Activated T-helper 1 cell treated with anti-CD3 and anti-CD28 coated beads, Interleukin-12 subunit alpha, Interleukin-12 subunit beta, Interleukin-2, Interleukin-4 antibody, amounts not matched to agents 30 ng/mL and 10 ng/mL and 1 ng/mL, durations not matched to agents 14 hours and 24 hours and 36 hours (primary cell): ENCODE measurements around the gene LRMDA. TPM values are rescaled to one million over a fixed set of nuclear protein-coding genes. Genes with fewer than 3 reads are reported as not detected.

ENCODE experiments used
- DNase-seq: peaks from one replicate; pipeline ENCODE4 v3.0.0; 2021; ENCODE audit warnings: low spot score
- H3K27ac Mint-ChIP-seq: one replicate; pipeline ENCODE4 v1.8.0; 2021; ENCODE audit warnings: mild to moderate bottlenecking, mixed read lengths
- H3K27me3 Mint-ChIP-seq: one replicate; pipeline ENCODE4 v1.8.0; 2022; ENCODE audit warnings: mild to moderate bottlenecking, moderate library complexity, mixed read lengths; ENCODE audit not compliant: insufficient read depth
- H3K36me3 Mint-ChIP-seq: one replicate; pipeline ENCODE4 v1.8.0; 2021; ENCODE audit warnings: low read depth, mixed read lengths
- H3K4me1 Mint-ChIP-seq: one replicate; pipeline ENCODE4 v1.8.0; 2021; ENCODE audit warnings: low read depth, mixed read lengths
- H3K4me3 Mint-ChIP-seq: one replicate; pipeline ENCODE4 v1.8.0; 2021; ENCODE audit warnings: mild to moderate bottlenecking, moderate library complexity, mixed read lengths
- H3K9me3 Mint-ChIP-seq: one replicate; pipeline ENCODE4 v1.8.0; 2021; ENCODE audit warnings: mixed read lengths
- intact Hi-C: fragments of 100-400 bp; cut with micrococcal nuclease; formaldehyde crosslinking; loops from one replicate; pipeline ENCODE4 v1.15.1; 2024
- total RNA-seq: library from RNA; stranded (reverse); gene quantifications from 2 replicates; pipeline ENCODE4 v1.2.3, GENCODE V29; 2022

Gene LRMDA
- total RNA-seq, 1 donor from 2014 or later, result not detected

DNA sequence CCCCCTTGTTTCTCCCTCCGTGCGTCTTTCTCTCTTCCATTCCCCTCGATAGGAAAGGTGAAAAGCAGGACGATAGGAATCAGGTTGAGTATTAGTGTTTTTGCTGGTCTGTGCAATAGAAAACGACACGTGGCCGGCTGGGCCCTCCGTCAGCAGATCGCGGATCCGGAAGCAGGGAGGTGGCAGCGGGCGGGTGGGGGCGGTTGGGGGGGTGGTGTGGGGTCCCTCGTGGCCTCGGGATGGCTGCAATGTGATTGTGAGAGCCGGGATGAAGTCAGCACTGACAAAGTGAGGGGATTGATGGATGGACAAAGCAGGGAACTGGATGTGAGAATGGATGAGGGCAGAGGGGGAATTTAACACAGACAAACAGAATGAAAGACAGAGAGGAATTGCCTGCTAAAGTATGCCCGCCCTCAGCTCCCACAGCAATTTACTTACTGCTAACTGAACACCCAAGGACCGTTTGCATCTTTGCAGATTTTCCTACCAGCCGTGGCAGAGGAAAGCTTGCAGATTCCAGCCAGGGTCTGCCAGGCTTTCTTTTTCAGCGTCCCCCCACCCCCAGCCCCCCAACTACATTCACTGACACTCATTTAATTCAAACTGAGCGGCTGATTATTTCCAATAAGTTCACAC is 280.9 kb downstream of the LRMDA start:
- Mint-ChIP-seq H3K27ac (no peak overlapping the region), H3K36me3 (no peaks in the 10 kb centered on the region), H3K9me3 (no peaks in the 10 kb centered on the region), H3K4me1 (no peaks in the 10 kb centered on the region), H3K4me3 (no peak overlapping the region), H3K27me3 (peaks cover 8% of the 10 kb centered on the region)
- DNase-seq, result no peak
- intact Hi-C loops, result no loop called here

DNA sequence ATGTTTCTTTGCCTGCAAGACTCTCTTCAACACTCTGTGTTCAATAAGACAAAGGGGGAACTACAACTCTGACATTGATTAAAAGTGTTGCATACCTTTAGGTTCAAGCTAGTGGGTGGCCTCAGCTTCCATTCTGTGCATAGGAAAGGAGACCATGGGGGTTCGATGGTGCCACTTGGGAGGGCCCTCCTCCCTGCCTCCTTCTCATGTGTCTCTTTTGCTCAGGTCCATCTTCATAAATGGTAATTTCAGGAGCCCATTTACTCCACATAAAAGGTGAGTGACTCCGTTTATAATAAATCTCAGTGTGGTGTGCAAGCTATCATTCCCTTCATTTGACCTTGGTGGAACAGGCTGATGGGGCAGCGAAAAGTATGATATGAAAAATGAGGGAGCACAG is 285.1 kb downstream of the LRMDA start:
- H3K4me1 Mint-ChIP-seq, result no peaks in the 10 kb centered on the region
- no peak overlapping the region for H3K4me3 Mint-ChIP-seq
- H3K36me3 Mint-ChIP-seq, result no peaks in the 10 kb centered on the region
- DNase-seq, result no peak
- peaks cover 8% of the 10 kb centered on the region for H3K27me3 Mint-ChIP-seq
- no peaks in the 10 kb centered on the region for H3K9me3 Mint-ChIP-seq
- no peak overlapping the region for H3K27ac Mint-ChIP-seq
- intact Hi-C loops, result no loop called here

DNA sequence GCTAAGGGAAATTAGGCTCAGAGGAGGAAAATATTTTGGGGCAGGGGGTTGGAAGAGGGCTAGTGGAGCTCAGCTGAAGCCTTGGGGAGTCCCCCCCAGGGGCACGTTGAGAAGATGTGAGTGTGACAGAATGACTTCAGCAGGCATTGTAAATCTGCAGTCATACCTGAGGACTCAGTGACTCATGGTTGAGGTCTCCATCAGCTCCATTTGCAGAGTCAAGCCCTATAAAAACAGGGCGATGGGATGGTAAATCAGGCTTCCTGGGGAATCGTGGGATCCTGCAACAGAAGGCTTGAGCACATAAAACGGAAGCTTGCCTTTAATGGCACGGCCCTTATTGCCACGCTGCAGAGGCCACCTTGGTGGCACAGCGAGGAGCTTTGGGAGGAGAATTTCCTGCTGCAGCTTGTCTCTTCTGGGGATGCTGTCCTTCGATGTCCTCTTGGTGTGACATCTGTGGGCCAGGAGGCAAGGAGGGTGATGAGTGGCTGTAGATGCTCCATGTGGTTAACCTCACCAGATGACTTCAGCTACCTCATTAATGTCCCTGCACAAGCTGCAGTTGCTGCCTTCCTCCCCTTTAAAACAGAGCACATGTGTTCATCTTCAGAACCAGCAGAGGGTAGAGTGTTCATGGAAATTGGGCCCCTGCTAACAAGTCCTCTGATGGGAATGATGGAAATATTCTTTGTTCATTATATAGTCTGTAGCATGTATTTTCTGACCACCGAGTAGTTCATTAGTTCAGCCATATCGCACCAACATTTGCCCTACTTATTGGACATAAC is 285.9 kb downstream of the LRMDA start:
- Mint-ChIP-seq H3K27ac (no peak overlapping the region), H3K4me3 (no peak overlapping the region), H3K27me3 (peaks cover 4% of the 10 kb centered on the region), H3K36me3 (no peaks in the 10 kb centered on the region), H3K4me1 (no peaks in the 10 kb centered on the region), H3K9me3 (no peaks in the 10 kb centered on the region)
- DNase-seq, result no peak
- intact Hi-C loops, result no loop called here

DNA sequence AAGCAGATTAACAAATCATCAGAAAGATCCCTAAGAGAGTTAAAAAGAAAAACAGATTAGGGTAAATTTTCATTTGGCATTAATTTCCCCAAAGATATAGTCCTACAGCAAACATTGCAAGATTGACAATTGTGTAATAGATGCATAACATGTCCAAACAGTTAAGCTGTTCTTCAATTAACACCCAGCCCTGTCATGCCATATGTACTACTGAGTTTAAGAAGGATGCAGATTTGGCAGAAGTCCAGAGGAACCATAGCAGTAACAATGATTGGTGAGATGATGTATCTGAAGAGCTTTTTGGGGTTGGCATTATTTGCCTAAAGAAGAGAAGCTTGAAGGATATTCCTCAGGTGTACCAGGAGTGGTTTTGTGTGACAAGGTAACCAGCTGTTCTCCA is 287.6 kb downstream of the LRMDA start:
- Mint-ChIP-seq H3K4me3 (no peak overlapping the region), H3K36me3 (no peaks in the 10 kb centered on the region), H3K27me3 (peaks cover 4% of the 10 kb centered on the region), H3K9me3 (no peaks in the 10 kb centered on the region), H3K27ac (no peak overlapping the region), H3K4me1 (no peaks in the 10 kb centered on the region)
- DNase-seq, result no peak
- intact Hi-C loops, result no loop called here

DNA sequence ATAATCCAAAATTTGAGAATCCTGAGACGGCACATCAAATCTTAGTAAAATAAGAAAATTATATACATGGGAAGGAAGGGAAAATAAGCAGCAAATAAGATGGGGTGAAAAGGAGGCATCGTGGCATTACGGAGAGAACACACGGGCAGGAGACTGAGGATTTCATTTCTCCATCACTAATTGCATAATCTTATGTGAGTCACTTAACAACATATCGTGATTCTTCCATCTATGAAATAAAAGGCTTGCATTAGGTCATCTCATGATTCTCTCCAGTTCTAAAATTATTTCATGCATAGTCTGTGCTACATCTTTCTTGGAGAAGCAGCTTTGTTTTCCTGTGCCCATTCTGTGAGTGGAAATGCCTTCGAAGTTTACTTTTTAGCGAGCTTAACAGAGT is 288.7 kb downstream of the LRMDA start:
- H3K9me3 Mint-ChIP-seq, result no peaks in the 10 kb centered on the region
- intact Hi-C loops, result no loop called here
- no peak overlapping the region for H3K4me3 Mint-ChIP-seq
- H3K27ac Mint-ChIP-seq, result no peak overlapping the region
- no peaks in the 10 kb centered on the region for H3K4me1 Mint-ChIP-seq
- DNase-seq, result no peak
- no peaks in the 10 kb centered on the region for H3K36me3 Mint-ChIP-seq
- H3K27me3 Mint-ChIP-seq, result no peaks in the 10 kb centered on the region

DNA sequence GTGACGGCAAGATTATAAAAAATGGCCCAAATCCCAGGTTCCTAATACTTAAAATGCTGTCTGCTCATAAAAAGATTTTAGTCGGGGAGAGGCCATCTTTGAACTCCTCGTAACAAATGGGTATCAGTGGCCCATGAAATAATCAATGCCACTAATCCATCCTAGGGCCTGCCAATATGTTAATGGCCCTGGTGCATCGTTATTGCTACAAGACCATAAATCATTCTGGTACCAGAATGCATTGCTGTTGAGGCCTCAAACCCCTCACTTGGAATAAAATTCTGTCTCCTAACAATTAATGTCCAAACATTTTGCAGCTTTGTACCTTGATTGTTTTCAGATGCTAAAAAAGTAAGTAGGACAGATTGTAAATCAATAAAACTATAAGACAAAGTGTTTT is 290.6 kb downstream of the LRMDA start:
- Mint-ChIP-seq H3K27ac (no peak overlapping the region), H3K4me1 (no peaks in the 10 kb centered on the region)

DNA sequence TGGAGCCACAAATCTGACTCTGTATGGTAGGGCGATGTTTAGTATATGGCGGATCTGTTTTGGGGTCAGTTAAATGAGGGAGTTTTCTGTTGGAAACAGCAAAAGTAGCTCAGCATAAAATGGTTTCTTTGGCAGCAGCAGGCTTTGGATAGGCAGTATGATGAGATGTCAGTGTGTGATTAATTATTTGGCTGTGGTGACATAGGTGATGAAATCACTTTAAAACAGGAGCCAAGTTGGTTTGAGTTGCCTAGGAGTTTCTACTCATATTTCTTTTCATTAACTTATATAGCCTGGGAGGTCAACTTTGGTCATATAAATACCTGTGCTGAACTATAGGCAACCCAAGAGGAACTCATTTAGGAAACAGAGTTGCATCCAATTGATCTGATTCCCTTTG is 291.2 kb downstream of the LRMDA start:
- Mint-ChIP-seq H3K36me3 (no peaks in the 10 kb centered on the region), H3K27ac (no peak overlapping the region), H3K27me3 (no peaks in the 10 kb centered on the region), H3K4me1 (no peaks in the 10 kb centered on the region), H3K9me3 (no peaks in the 10 kb centered on the region), H3K4me3 (no peak overlapping the region)
- DNase-seq, result no peak
- intact Hi-C loops, result no loop called here

More for the DNA sequence above, 290.6 kb downstream of the LRMDA start:
- Mint-ChIP-seq H3K4me3 (no peak overlapping the region), H3K27me3 (no peaks in the 10 kb centered on the region), H3K9me3 (no peaks in the 10 kb centered on the region), H3K36me3 (no peaks in the 10 kb centered on the region)
- intact Hi-C loops, result no loop called here
- DNase-seq, result no peak

DNA sequence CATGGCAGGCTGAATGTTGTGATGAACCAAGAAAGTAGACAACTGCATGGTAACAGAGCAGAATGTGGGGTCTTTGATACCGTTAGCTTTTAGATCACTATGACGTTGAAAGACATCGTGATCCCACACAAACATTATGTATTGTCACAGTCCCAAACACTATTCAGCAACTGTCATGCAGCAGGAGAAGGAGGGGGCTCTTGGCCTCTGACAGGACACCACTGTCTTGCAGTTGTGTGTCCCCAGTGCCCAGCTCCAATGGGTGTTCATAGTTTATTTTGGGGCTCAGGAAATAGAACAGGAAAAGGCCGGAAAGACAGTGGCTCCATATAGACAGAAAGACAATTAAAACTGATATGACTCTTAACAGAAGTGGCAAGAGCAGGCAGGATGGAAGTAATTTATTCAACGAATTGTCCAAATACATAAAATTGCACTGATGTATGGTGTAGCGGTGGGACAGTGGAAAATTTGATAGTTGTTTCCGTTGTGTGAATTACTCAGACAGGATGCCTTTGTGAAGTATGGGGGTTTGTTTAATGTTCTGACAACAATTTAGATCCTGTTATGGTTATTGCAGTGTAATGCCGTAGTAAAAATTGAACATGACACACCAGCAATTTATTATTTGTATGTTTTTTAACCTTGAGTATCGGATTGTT is 292.0 kb downstream of the LRMDA start:
- Mint-ChIP-seq H3K9me3 (no peaks in the 10 kb centered on the region), H3K27ac (no peak overlapping the region), H3K4me1 (no peaks in the 10 kb centered on the region), H3K4me3 (no peak overlapping the region), H3K27me3 (no peaks in the 10 kb centered on the region), H3K36me3 (no peaks in the 10 kb centered on the region)
- no peak for DNase-seq
- intact Hi-C loops, result no loop called here

DNA sequence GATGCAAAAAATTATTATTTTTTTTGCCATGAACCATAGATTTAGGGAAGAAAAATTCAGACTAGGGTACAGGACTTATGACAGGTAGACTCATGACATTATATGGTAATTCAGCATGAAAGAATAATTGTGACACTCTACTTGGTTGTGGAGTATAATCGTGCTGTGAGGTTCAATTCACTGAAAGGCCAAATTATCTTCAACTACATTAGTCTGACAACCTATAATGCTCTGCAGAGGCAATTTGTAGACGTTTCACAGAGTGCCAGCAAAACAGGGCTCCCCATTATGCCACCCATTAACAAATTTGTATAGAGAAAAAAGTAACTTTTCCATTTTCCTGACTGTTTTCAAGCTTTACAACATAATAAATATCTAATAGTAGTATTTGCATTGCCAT is 292.6 kb downstream of the LRMDA start:
- no peak overlapping the region for H3K27ac Mint-ChIP-seq
- DNase-seq, result no peak
- no peak overlapping the region for H3K4me3 Mint-ChIP-seq
- intact Hi-C loops, result no loop called here
- no peaks in the 10 kb centered on the region for H3K9me3 Mint-ChIP-seq
- no peaks in the 10 kb centered on the region for H3K4me1 Mint-ChIP-seq
- no peaks in the 10 kb centered on the region for H3K27me3 Mint-ChIP-seq
- no peaks in the 10 kb centered on the region for H3K36me3 Mint-ChIP-seq

DNA sequence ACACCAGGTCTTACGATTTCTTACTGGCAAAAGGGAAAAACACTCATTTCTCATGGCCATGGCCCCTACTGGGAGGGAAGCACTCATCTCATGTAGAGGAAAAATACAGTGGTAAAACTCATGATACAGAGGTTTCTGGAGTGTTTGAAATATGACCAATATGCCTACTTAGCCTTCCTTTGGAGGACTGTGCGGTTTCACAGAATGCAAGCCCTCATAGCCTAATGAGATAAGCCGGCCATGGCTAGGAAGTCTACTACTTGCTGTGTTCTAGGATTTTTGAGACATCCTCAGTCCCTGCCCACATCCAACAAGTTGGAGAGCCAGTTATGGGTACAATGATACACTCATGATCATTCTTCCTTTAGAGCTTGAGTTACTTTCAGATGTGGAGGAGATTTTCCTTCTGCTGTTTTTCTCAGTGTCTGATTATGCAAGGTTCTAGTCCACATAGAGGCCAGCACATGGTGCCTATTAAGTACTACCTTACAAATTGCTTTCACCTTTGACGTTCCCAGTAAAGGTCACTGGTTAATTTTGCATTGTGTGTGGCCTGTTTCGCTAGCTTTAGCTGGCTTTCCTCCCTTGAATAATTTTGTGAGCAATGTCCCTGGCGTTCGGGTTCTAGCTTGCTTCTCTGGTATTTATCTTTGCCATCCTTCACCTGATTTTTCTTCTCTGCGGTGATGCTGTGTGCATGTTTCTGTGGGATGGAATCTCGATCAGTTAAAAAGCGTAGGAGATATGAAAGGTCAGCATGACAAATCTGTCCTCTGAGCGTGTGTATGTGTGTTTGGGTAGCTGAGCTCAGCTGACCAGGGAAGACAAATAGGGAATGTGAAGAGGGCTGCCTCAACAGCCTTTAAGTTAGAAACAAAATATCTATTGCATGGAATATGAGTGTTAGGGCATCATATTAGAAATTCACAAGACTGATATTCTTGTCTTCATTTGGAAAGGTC is 295.4 kb downstream of the LRMDA start:
- H3K27ac Mint-ChIP-seq, result no peak overlapping the region
- H3K4me3 Mint-ChIP-seq, result no peak overlapping the region
- H3K27me3 Mint-ChIP-seq, result no peaks in the 10 kb centered on the region
- no peaks in the 10 kb centered on the region for H3K36me3 Mint-ChIP-seq
- H3K9me3 Mint-ChIP-seq, result no peaks in the 10 kb centered on the region
- DNase-seq, result no peak
- intact Hi-C loops, result no loop called here
- H3K4me1 Mint-ChIP-seq, result no peaks in the 10 kb centered on the region

DNA sequence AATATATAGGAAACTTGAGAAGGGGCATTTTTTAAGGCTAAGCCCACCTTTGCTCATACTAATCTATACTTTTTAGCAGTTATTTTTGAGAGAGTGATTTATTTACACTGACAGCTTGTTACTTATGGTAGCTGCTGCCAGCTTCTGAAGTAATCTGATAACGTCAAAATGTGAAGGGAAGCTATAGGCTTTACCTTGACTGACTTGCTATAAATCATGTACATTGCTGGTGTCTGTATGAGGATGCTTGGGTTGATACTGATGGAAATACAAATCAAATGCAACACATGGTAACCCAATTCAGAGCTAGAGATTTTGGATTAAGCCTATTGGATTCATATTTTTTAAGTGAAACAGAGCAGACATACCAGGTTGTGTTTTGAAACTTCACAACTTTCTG is 299.4 kb downstream of the LRMDA start:
- no peaks in the 10 kb centered on the region for H3K27me3 Mint-ChIP-seq
- no peaks in the 10 kb centered on the region for H3K4me1 Mint-ChIP-seq
- no peak overlapping the region for H3K4me3 Mint-ChIP-seq
- no peaks in the 10 kb centered on the region for H3K9me3 Mint-ChIP-seq
- no peak for DNase-seq
- intact Hi-C loops, result no loop called here
- H3K27ac Mint-ChIP-seq, result no peak overlapping the region
- no peaks in the 10 kb centered on the region for H3K36me3 Mint-ChIP-seq

DNA sequence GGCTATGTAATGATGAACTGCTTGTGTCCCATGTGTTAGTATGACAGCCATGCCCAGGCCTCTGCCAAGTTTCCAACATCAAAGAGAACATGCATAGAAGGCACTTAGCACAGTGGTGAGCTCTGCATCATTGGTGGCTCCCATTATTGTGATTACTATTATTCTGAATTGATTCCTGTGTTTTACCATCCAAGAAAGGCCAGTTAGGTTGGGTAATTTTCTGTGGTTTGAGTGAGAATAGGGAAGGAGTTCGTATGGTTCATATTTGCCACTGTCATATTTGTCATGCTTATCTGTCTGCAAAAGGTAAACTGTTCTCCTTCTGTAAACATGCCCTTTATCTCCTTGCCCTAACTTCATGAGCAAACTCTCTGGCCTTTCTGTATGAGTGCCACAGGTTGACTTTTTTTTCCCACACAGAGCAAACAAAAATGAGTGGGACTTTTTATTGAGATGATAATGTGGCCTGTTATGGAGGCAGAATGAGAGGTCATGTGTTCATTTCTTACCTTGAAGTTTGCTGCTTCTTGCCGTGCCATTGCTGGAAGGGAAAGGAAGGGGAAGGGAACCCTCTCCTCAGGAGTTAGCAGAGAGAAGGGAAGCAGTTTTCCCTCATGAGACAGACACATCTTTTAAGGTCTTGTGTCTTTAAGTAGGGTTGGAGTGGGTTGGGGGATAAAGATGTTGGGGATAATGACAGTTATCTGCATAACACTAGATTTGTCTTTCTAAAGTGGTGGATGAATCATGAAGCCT is 301.9 kb downstream of the LRMDA start:
- DNase-seq, result no peak
- Mint-ChIP-seq H3K27me3 (peaks cover 2% of the 10 kb centered on the region), H3K4me3 (no peak overlapping the region), H3K27ac (no peak overlapping the region), H3K36me3 (no peaks in the 10 kb centered on the region), H3K4me1 (no peaks in the 10 kb centered on the region), H3K9me3 (no peaks in the 10 kb centered on the region)
- intact Hi-C loops, result no loop called here
